ENCODE measurements around the gene URI1.

DNA sequence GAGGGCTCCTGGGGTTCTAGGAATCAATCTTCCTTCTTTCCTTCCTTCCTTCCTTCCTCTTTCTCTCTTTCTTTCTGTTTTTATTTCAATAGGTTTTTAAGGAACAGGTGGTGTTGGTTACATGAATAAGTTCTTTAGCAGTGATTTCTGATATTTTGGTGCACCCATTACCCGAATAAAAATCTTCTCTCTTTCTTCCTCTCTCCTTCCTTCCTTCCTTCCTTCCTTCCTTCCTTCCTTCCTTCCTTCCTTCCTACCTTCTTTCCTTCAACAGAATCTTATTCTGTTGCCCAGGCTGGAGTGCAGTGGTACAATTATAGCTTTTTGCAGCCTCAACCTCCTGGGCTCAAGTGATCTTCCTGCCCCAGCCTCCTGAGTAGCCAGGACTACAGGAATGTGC lies 16.0 kb upstream of the URI1 start:
- no peak for TF ChIP-seq CTCF (IDR thresholded peaks at IDR 0.05)
- no peak for TF ChIP-seq POLR2A (IDR thresholded peaks at IDR 0.05)
- no peak for TF ChIP-seq EP300 (IDR thresholded peaks at IDR 0.05)

Data from sigmoid colon (tissue), 4 donors.